HepG2 (cell line): ENCODE measurements around the gene CIART. TPM values are rescaled to one million over a fixed set of nuclear protein-coding genes. Genes with fewer than 3 reads are reported as not detected.
"Not testable (repeated sequence)": the region's sequence is repeated elsewhere in the genome, so short reads cannot be mapped to it uniquely, and the experiment has no call there.

Experiments used
- ATAC-seq: fragments of 200-7000 bp; cut with Tn5 transposase; 3 replicates; pipeline ENCODE4 v1.9.1; 2020; ENCODE audit warnings: mild to moderate bottlenecking, moderate library complexity
- BruUV-seq: library from RNA; stranded (reverse); fragments of 400-500 nt; replicated peaks from 2 replicates; lab custom pipeline; 2021; lab: Mats Ljungman, UMichigan
- CTCF ChIA-PET: fragments of 300-600 bp; formaldehyde crosslinking; extraction: SDS; loops from one replicate; lab custom pipeline; 2021; ENCODE audit warnings: low total read pairs, inconsistent platforms, low intra/inter-chr PET ratio; lab: Yijun Ruan, JAX
- POLR2A ChIA-PET: fragments of 350-600 bp; sonication (Branson Sonifier 250); formaldehyde crosslinking; loops from one replicate; lab custom pipeline; 2020; ENCODE audit warnings: antibody characterized with exemption, inconsistent platforms; lab: Yijun Ruan, JAX
- DNase-seq: peaks from one replicate; pipeline ENCODE4 v3.0.0-alpha.2; 2015; ENCODE audit warnings: low spot score
- FAIRE-seq: peaks from 3 replicates; lab custom pipeline; 2011; peaks lifted over from hg19 to GRCh38; lab: Jason Lieb, UNC
- H2AFZ ChIP-seq: one replicate; pipeline ENCODE4 v1.6.1; 2011; ENCODE audit warnings: low read length, inconsistent platforms
- H3K27ac ChIP-seq: fragments of 300-600 bp; 3 replicates; pipeline ENCODE4 v1.8.0; 2011; ENCODE audit warnings: mixed run types, mild to moderate bottlenecking, mixed read lengths, low read length, inconsistent platforms; ENCODE audit not compliant: insufficient read depth; ENCODE audit errors: extremely low read length
- H3K27me3 ChIP-seq, 2 experiments: fragments of 200-600 bp in 1 of 2; 2 replicates in 1 of 2; 3 replicates in 1 of 2; pipeline versions ENCODE4 v1.6.0 to v1.8.0; 2011; ENCODE audit warnings: low read length in 2 of 2, mild to moderate bottlenecking in 2 of 2, moderate library complexity in 2 of 2, inconsistent platforms in 1 of 2; ENCODE audit not compliant: insufficient read depth in 2 of 2, control insufficient read depth in 1 of 2
- H3K36me3 ChIP-seq, 2 experiments: fragments of 200-600 bp in 1 of 2; replicated peaks in 1 of 2; 2 replicates in 1 of 2; 3 replicates in 1 of 2; pipeline versions ENCODE4 v1.5.1 to v1.8.0; 2011; ENCODE audit warnings: low read length in 2 of 2, inconsistent platforms in 1 of 2; ENCODE audit not compliant: insufficient read depth in 2 of 2, control insufficient read depth in 1 of 2
- H3K4me1 ChIP-seq: 2 replicates; pipeline ENCODE4 v1.5.1; 2012; ENCODE audit warnings: low read length, inconsistent platforms; ENCODE audit not compliant: insufficient read depth
- H3K4me2 ChIP-seq: 2 replicates; pipeline ENCODE4 v1.6.0; 2011; ENCODE audit warnings: low read depth, low read length, inconsistent platforms
- H3K4me3 ChIP-seq, 3 experiments: fragments of 200-600 bp in 1 of 3; sonication (generic), shearing (Covaris generic) in 1 of 3; replicated peaks in 1 of 3; 2 replicates each; pipeline ENCODE4 v1.5.1; 2011 to 2016; ENCODE audit warnings: low read length in 3 of 3, inconsistent platforms in 2 of 3, low read depth in 2 of 3, mild to moderate bottlenecking in 2 of 3, control low read depth in 1 of 3, mixed read lengths in 1 of 3; ENCODE audit not compliant: insufficient read depth in 1 of 3
- H3K79me2 ChIP-seq: one replicate; pipeline ENCODE4 v1.6.1; 2011; ENCODE audit warnings: low read length, inconsistent platforms; ENCODE audit not compliant: insufficient read depth
- H3K9ac ChIP-seq: 2 replicates; pipeline ENCODE4 v1.6.0; 2011; ENCODE audit warnings: mild to moderate bottlenecking, low read depth, low read length, inconsistent platforms; ENCODE audit not compliant: insufficient read depth
- H3K9me3 ChIP-seq: 2 replicates; pipeline ENCODE4 v1.5.1; 2012; ENCODE audit warnings: mild to moderate bottlenecking, low read length
- H4K20me1 ChIP-seq: 2 replicates; pipeline ENCODE4 v1.6.0; 2011; ENCODE audit warnings: inconsistent platforms, mild to moderate bottlenecking, low read length, moderate library complexity; ENCODE audit not compliant: insufficient read depth
- BRF2 ChIP-seq: sonication (generic); formaldehyde crosslinking; IDR thresholded peaks from 2 replicates; pipeline ENCODE4 v1.8.1; 2022; ENCODE audit warnings: mild to moderate bottlenecking, missing genetic modification reagents
- HNF4A ChIP-seq: sonication (generic); formaldehyde crosslinking; IDR thresholded peaks from 2 replicates; pipeline ENCODE4 v1.4.0; 2020; ENCODE audit warnings: missing genetic modification reagents
- ISL2 ChIP-seq: sonication (generic); formaldehyde crosslinking; IDR thresholded peaks from 2 replicates; pipeline ENCODE4 v1.5.0; 2020; ENCODE audit warnings: missing genetic modification reagents
- SNAPC4 ChIP-seq: sonication (generic); formaldehyde crosslinking; IDR thresholded peaks from 2 replicates; pipeline ENCODE4 v1.4.0; 2020; ENCODE audit warnings: mild to moderate bottlenecking, missing genetic modification reagents
- STAG1 ChIP-seq: sonication (generic); formaldehyde crosslinking; IDR thresholded peaks from 2 replicates; pipeline ENCODE4 v1.4.0; 2020; ENCODE audit warnings: missing genetic modification reagents
- ZNF768 ChIP-seq: sonication (generic); formaldehyde crosslinking; IDR thresholded peaks from 2 replicates; pipeline ENCODE4 v1.4.0; 2020; ENCODE audit warnings: missing genetic modification reagents
- WGBS: methylation state at CpG from one replicate; pipeline ENCODE4 v1.1.6; 2017; ENCODE audit warnings: low lambda C conversion rate; 5-methylcytosine and 5-hydroxymethylcytosine counted together
- in situ Hi-C: cut with HindIII; loops from 2 replicates; pipeline ENCODE4 v1.10.0; 2017; ENCODE audit warnings: low pct_unique_long_range_greater_than_20kb; ENCODE audit not compliant: extremely low pct_ligation_motif_present
- intact Hi-C: fragments of 100-400 bp; cut with micrococcal nuclease; formaldehyde crosslinking; loops from one replicate; pipeline ENCODE4 v1.10.0; 2022; ENCODE audit not compliant: unreplicated experiment
- polyA plus RNA-seq, 8 experiments: library from polyadenylated mRNA; depleted of rRNA in 3 of 8; stranded (reverse) in 7 of 8; unstranded in 1 of 8; fragments of >200 nt; fragmentation: Illumina TruSeq in 4 of 8; extraction: Trizol in 4 of 8; gene quantifications; 2 replicates each; pipeline versions ENCODE4 v1.2.1 to v1.2.3, GENCODE V29; 2011 to 2016; ENCODE audit warnings: low read depth in 4 of 8, missing spikeins in 1 of 8, mixed read lengths in 1 of 8; ENCODE audit not compliant: insufficient read depth in 1 of 8
- total RNA-seq, 5 experiments: library from RNA; depleted of rRNA; stranded (reverse); fragments of >200 nt; fragmentation: Illumina TruSeq; extraction: Trizol; gene quantifications; 2 replicates each; pipeline ENCODE4 v1.2.3, GENCODE V29; 2016; ENCODE audit warnings: low read depth in 1 of 5

The CIART gene
- total and polyA plus RNA-seq, 2 of the 13 experiments (the other 11 are each of a cell fraction or from before 2014, with no cell fraction given), result 0.58 TPM; not detected in 1

GRCh38 chr1:150236614-150237100 lies 45.7 kb upstream of the CIART start:
- peaks cover 31% of the 10 kb centered on the region for H3K4me1 ChIP-seq
- H4K20me1 ChIP-seq, result no peaks in the 10 kb centered on the region
- in situ Hi-C loops, result no loop called here
- peak overlapping the region; percentile 69 for H2AFZ ChIP-seq
- intact Hi-C loops, result no loop called here
- no peaks in the 10 kb centered on the region for H3K9me3 ChIP-seq
- no peak for ATAC-seq
- peak overlapping the region; percentile 80 for H3K27ac ChIP-seq
- peak overlapping the region; percentile 55 to 84 (median 70) for H3K4me3 ChIP-seq
- TF ChIP-seq SNAPC4 (CRISPR knock-in tag) (0 out of 2 replicates have a peak, but pooled peaks have one; percentile 8), HNF4A (CRISPR knock-in tag) (no peak), BRF2 (CRISPR knock-in tag) (0 out of 2 replicates have a peak, but pooled peaks have one; percentile 3), ZNF768 (CRISPR knock-in tag) (no peak), STAG1 (peak; percentile 32; the same call in 1 of the 2 replicates), ISL2 (CRISPR knock-in tag) (0 out of 2 replicates have a peak, but pooled peaks have one; percentile 18)
- CTCF ChIA-PET, result no interaction called here
- no peak for FAIRE-seq
- H3K36me3 ChIP-seq, result no peaks in the 10 kb centered on the region
- WGBS, result 68% methylated on average over 10 of the region's 10 CpGs
- H3K9ac ChIP-seq, result peak overlapping the region; percentile 73
- peak overlapping the region; percentile 93 for H3K4me2 ChIP-seq
- peaks cover 36% of the 10 kb centered on the region for H3K79me2 ChIP-seq
- no peak for DNase-seq
- no peaks in the 10 kb centered on the region; a peak in 2 of 5 replicates for H3K27me3 ChIP-seq
- POLR2A ChIA-PET, result no interaction called here
- no TSS peak for BruUV-seq

- CTCF ChIA-PET, ATAC-seq, H4K20me1 ChIP-seq, FAIRE-seq, in situ Hi-C loops, intact Hi-C loops, H3K27ac ChIP-seq, H3K9me3 ChIP-seq, H3K4me3 ChIP-seq, H2AFZ ChIP-seq, H3K27me3 ChIP-seq, BruUV-seq, DNase-seq, H3K4me2 ChIP-seq, H3K9ac ChIP-seq, POLR2A ChIA-PET, H3K36me3 ChIP-seq: not testable (repeated sequence)
- WGBS, result 93% methylated on average over 13 of the region's 13 CpGs
- peaks cover 31% of the 10 kb centered on the region for H3K4me1 ChIP-seq
- H3K79me2 ChIP-seq, result peaks cover 34% of the 10 kb centered on the region
Measured at GRCh38 chr1:150237176-150237575, 45.2 kb upstream of the CIART start.
